Ascending aorta (tissue), 2 donors: ENCODE results near the gene ICAM4. TPM values are rescaled to one million over a fixed set of nuclear protein-coding genes. Genes with fewer than 3 reads are reported as not detected.
"Not testable (repeated sequence)": the region's sequence is repeated elsewhere in the genome, so short reads cannot be mapped to it uniquely, and the experiment has no call there.

Experiments used
- DNase-seq, 2 donors: peaks; one replicate each; pipeline ENCODE4 v3.0.0-alpha.2; 2019; ENCODE audit warnings: low spot score in 2 of 2
- H3K27ac ChIP-seq, 2 donors: fragments of 200-600 bp; sonication (generic); one replicate each; pipeline ENCODE4 v1.5.1; 2016 to 2017; ENCODE audit warnings: mild to moderate bottlenecking in 1 of 2
- H3K27me3 ChIP-seq: fragments of 200-600 bp; sonication (generic); one replicate; pipeline ENCODE4 v1.5.1; 2017
- H3K36me3 ChIP-seq, 2 donors: fragments of 200-600 bp; sonication (generic); one replicate each; pipeline ENCODE4 v1.5.1; 2016
- H3K4me1 ChIP-seq, 2 donors: fragments of 200-600 bp; sonication (generic); one replicate each; pipeline ENCODE4 v1.5.1; 2016 to 2017; ENCODE audit warnings: mild to moderate bottlenecking in 1 of 2
- H3K4me3 ChIP-seq, 2 donors: fragments of 200-600 bp; sonication (generic); one replicate each; pipeline ENCODE4 v1.5.1; 2016 to 2017; ENCODE audit warnings: mild to moderate bottlenecking in 1 of 2
- H3K9me3 ChIP-seq, 2 donors: fragments of 200-600 bp; sonication (generic); one replicate each; pipeline ENCODE4 v1.5.1; 2016
- intact Hi-C: fragments of 100-400 bp; cut with DNase I; formaldehyde crosslinking; loops from one replicate; pipeline ENCODE4 v1.15.1; 2023
- total RNA-seq: library from RNA; depleted of rRNA; stranded (reverse); fragments of >200 nt; gene quantifications from one replicate; pipeline ENCODE4 v1.1.0, GENCODE V29; 2016
- TF ChIP-seq, protein P1 (sequence below), 3 experiments: fragments of 200-600 bp in 2 of 3; fragments of 450-650 bp in 1 of 3; sonication (generic) in 2 of 3; IDR thresholded peaks; one replicate each; pipeline ENCODE4 v1.5.1; 2016 to 2019; ENCODE audit warnings: antibody characterized with exemption in 3 of 3, mild to moderate bottlenecking in 1 of 3, moderate library complexity in 1 of 3

ICAM4 gene
- total RNA-seq, 1 donor from 2014 or later = not detected

DNA sequence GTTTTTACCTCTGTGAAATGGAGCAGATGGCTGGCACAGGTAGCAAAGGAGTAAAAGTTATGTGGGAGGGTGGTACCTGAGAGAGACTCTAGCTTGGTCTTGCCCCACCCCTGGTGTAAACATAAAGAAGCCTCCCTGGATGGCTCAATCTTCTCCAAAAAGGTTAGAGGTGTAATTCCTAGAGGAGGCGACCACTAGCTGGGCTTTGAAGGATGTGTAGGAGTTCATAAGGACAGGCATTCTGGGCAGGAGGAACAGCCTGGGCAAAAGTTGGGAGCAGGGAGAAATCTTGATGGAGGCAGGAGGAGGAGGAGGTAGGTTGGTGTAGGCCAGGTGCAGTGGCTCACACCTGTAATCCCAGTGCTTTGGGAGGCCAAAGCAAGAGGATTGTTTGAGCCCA lies 7.8 kb upstream of the ICAM4 start:
- Histone ChIP-seq H3K27me3 (no peaks in the 10 kb centered on the region), H3K4me1 (no peaks in the 10 kb centered on the region), H3K4me3 (no peak overlapping the region), H3K9me3 (no peaks in the 10 kb centered on the region), H3K27ac (no peak overlapping the region), H3K36me3 (peaks cover under 1 to 2% of the 10 kb centered on the region in 2 donors)
- TF ChIP-seq, protein P1, sequence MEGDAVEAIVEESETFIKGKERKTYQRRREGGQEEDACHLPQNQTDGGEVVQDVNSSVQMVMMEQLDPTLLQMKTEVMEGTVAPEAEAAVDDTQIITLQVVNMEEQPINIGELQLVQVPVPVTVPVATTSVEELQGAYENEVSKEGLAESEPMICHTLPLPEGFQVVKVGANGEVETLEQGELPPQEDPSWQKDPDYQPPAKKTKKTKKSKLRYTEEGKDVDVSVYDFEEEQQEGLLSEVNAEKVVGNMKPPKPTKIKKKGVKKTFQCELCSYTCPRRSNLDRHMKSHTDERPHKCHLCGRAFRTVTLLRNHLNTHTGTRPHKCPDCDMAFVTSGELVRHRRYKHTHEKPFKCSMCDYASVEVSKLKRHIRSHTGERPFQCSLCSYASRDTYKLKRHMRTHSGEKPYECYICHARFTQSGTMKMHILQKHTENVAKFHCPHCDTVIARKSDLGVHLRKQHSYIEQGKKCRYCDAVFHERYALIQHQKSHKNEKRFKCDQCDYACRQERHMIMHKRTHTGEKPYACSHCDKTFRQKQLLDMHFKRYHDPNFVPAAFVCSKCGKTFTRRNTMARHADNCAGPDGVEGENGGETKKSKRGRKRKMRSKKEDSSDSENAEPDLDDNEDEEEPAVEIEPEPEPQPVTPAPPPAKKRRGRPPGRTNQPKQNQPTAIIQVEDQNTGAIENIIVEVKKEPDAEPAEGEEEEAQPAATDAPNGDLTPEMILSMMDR (IDR thresholded peaks at IDR 0.05) = no peak
- intact Hi-C loops = no loop called here
- no peak for DNase-seq

DNA sequence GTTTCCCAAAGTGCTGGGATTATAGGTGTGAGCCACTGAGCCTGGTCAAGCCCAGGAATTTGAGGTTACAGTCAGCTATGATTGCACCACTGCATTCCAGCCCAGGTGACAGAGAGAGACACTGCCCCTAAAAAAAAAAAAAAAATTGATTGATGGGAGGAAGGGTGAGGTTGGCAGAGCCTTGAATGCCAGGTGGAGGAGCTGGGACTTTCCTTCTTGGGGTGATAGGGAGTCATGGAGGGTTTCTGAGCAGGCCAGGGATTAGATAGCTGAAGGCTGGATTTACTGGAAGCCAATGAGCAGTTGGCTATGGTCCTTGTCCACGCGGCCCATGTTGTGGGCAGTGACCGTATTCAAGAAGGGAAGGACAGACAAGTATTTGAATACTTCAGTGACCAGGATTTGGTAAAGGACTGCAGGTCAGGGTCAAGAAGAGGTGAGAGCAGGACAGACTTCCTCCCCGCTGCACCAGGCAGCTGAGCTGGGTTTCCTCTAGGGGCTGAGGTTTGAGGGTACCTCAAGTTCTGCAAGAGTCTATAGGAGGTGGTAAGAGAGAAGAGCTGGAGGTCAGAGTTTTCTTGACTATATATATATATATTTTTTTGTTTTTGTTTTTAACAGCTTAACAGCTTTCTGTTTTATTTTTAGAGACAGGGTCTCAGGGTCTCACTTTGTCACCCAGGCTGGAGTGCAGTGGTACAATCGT lies 6.9 kb upstream of the ICAM4 start:
- DNase-seq = no peak
- no peak overlapping the region for H3K4me3 ChIP-seq
- H3K27me3 ChIP-seq = no peaks in the 10 kb centered on the region
- peaks cover 5 to 8% of the 10 kb centered on the region in 2 donors for H3K36me3 ChIP-seq
- intact Hi-C loops = no loop called here
- H3K4me1 ChIP-seq = no peaks in the 10 kb centered on the region
- H3K9me3 ChIP-seq = no peaks in the 10 kb centered on the region
- H3K27ac ChIP-seq = no peak overlapping the region
- TF ChIP-seq, protein P1 (IDR thresholded peaks at IDR 0.05) = no peak

DNA sequence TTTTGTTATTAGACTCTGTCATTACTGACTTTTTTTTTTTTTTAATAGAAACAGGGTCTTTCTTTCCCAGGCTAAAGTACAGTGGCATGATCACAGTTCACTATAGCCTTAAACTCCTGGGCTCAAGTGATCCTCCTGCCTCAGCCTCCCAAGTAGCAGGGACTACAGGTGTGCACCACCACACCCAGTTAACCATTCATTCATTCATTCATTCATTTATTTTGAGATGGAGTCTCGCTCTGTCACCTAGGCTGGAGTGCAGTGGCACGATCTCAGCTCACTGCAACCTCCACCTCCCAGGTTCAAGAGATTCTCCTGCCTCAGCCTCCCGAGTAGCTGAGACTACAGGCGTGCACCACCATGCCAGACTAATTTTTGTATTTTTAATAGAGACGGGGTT lies 4.7 kb upstream of the ICAM4 start:
- H3K36me3 ChIP-seq, DNase-seq, H3K4me1 ChIP-seq, H3K27me3 ChIP-seq, intact Hi-C loops, H3K27ac ChIP-seq, H3K4me3 ChIP-seq, H3K9me3 ChIP-seq: not testable (repeated sequence)

DNA sequence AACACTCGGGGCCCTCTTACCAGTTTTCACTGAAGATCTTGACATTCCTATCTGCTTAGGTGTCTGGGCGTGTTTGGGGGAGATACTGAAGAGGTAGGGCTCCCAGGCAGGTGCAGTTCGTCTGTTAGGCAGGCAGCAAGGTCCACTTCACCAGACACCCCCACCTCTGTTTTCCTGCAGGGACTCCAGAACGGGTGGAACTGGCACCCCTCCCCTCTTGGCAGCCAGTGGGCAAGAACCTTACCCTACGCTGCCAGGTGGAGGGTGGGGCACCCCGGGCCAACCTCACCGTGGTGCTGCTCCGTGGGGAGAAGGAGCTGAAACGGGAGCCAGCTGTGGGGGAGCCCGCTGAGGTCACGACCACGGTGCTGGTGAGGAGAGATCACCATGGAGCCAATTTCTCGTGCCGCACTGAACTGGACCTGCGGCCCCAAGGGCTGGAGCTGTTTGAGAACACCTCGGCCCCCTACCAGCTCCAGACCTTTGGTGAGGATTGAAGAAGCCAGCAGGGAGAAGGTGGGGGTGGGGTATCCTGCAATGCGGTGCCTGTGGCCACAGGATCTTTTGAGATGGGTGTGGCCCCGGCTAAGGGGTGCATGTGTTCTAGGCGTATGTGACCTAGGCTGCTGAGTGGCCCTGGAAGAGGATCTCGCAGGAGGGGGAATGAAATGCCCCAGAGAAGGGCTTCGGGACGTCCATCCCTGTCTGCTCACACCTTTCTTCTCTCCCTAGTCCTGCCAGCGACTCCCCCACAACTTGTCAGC lies 3.3 kb upstream of the ICAM4 start:
- H3K9me3 ChIP-seq = no peaks in the 10 kb centered on the region
- DNase-seq = no peak
- intact Hi-C loops = no loop called here
- H3K4me1 ChIP-seq = peaks cover 5 to 6% of the 10 kb centered on the region in 2 donors
- H3K27me3 ChIP-seq = peaks cover 5% of the 10 kb centered on the region
- no peak overlapping the region for H3K27ac ChIP-seq
- H3K4me3 ChIP-seq = no peak overlapping the region
- peaks cover 5 to 8% of the 10 kb centered on the region in 2 donors for H3K36me3 ChIP-seq
- TF ChIP-seq, protein P1 (IDR thresholded peaks at IDR 0.05) = no peak

DNA sequence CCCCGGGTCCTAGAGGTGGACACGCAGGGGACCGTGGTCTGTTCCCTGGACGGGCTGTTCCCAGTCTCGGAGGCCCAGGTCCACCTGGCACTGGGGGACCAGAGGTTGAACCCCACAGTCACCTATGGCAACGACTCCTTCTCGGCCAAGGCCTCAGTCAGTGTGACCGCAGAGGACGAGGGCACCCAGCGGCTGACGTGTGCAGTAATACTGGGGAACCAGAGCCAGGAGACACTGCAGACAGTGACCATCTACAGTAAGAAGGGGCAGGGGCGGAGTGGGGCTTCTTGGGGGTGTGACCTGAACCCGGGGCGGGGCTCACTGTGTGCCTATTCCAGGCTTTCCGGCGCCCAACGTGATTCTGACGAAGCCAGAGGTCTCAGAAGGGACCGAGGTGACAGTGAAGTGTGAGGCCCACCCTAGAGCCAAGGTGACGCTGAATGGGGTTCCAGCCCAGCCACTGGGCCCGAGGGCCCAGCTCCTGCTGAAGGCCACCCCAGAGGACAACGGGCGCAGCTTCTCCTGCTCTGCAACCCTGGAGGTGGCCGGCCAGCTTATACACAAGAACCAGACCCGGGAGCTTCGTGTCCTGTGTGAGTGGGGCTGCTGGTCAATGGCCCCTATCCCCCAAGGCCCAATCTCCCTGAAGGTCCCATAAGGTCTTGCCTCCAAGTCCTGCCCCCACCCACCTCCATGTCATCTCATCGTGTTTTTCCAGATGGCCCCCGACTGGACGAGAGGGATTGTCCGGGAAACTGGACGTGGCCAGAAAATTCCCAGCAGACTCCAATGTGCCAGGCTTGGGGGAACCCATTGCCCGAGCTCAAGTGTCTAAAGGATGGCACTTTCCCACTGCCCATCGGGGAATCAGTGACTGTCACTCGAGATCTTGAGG lies 2.4 kb upstream of the ICAM4 start:
- peaks cover 5% of the 10 kb centered on the region for H3K27me3 ChIP-seq
- no peak overlapping the region for H3K4me3 ChIP-seq
- H3K9me3 ChIP-seq = no peaks in the 10 kb centered on the region
- peaks cover 5 to 6% of the 10 kb centered on the region in 2 donors for H3K4me1 ChIP-seq
- intact Hi-C loops = no loop called here
- TF ChIP-seq, protein P1 (IDR thresholded peaks at IDR 0.05) = no peak
- no peak for DNase-seq
- H3K27ac ChIP-seq = no peak overlapping the region
- H3K36me3 ChIP-seq = peaks cover 5 to 8% of the 10 kb centered on the region in 2 donors
